Omental fat pad (tissue), 4 donors: ENCODE measurements around the gene SYT12. TPM values are rescaled to one million over a fixed set of nuclear protein-coding genes. Genes with fewer than 3 reads are reported as not detected.
A peak's percentile ranks its signal among the peaks of the same experiment; 100 is the strongest.

Experiments used
- ATAC-seq: fragments of 150-250 bp; one replicate; pipeline ENCODE4 v1.9.1; 2016; ENCODE audit warnings: mild to moderate bottlenecking, moderate library complexity; ENCODE audit not compliant: low FRiP score
- DNase-seq: peaks from one replicate; pipeline ENCODE4 v3.0.0-alpha.2; 2019; ENCODE audit warnings: low spot score
- total RNA-seq, 4 donors: library from RNA; depleted of rRNA; stranded (reverse); fragments of >200 nt; gene quantifications; one replicate each; pipeline ENCODE4 v1.1.0, GENCODE V29; 2016
- TF ChIP-seq, protein P1 (sequence below), 3 donors: fragments of 450-650 bp; IDR thresholded peaks; one replicate each; pipeline ENCODE4 v1.5.1; 2016 to 2017; ENCODE audit warnings: antibody characterized with exemption in 3 of 3, mild to moderate bottlenecking in 3 of 3, moderate library complexity in 2 of 3

Gene SYT12
- total RNA-seq, 4 donors from 2014 or later, result 0.36 to 1.8 (median 0.37) TPM; not detected in 1

DNA sequence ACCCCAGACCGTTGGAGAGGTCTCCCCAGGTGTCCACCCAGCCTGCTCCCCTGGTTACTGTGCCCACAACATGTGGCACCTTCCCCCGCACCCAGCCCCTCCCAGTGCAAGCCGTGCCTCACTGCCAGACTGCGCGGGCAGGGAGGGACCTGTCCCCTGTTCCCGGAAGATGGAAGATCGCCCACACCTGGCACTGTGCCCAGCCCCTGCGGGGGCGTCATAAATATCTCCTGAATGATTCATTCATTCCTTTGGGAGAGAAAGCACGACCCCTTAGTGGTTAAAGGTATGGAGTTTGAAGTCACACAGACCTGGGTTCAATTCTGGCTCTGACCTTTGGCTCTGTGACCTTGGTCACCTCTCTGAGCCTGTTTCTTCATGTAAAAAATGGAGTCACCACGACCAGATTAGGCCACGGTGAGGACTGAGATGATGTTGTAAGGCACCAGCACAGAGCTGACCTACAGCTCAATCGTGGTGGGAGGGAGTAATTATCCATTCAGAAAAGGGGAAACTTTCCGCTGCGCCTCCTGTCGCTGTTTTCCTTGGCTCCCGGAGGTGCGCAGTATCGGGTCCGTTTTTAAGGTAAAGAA is 497 bp upstream of the SYT12 start:
- ATAC-seq (peak; percentile 77), DNase-seq (peak; percentile 36)
- TF ChIP-seq, protein P1, sequence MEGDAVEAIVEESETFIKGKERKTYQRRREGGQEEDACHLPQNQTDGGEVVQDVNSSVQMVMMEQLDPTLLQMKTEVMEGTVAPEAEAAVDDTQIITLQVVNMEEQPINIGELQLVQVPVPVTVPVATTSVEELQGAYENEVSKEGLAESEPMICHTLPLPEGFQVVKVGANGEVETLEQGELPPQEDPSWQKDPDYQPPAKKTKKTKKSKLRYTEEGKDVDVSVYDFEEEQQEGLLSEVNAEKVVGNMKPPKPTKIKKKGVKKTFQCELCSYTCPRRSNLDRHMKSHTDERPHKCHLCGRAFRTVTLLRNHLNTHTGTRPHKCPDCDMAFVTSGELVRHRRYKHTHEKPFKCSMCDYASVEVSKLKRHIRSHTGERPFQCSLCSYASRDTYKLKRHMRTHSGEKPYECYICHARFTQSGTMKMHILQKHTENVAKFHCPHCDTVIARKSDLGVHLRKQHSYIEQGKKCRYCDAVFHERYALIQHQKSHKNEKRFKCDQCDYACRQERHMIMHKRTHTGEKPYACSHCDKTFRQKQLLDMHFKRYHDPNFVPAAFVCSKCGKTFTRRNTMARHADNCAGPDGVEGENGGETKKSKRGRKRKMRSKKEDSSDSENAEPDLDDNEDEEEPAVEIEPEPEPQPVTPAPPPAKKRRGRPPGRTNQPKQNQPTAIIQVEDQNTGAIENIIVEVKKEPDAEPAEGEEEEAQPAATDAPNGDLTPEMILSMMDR (IDR thresholded peaks at IDR 0.05), result no peak

GRCh38 chr11:67023957-67024353 is 1.0 kb downstream of the SYT12 start:
- DNase-seq (no peak), ATAC-seq (no peak)
- TF ChIP-seq, protein P1 (IDR thresholded peaks at IDR 0.05), result no peak

DNA sequence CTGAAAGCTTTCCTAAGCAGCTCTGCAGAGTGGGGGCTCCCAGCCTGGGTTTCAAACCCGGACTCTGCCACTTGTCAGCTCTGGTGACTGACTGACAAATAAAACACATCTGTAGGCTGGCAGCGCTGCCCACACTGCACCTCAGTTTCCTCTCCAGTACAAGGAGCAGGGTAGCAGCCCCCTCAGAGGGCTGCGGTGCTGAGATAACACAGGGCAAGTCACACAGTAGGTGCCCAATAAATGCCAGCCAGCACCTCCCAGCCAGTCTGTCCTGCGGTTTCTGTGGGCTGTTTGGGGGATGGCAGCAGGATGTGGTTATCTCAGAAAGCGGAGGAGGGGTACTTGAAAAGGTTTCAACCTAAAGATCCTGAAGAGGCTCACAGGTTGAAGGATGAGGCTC is 1.5 kb downstream of the SYT12 start:
- no peak for DNase-seq

GRCh38 chr11:67024966-67025365 is 2.0 kb downstream of the SYT12 start:
- DNase-seq (no peak), ATAC-seq (no peak)
- TF ChIP-seq, protein P1 (IDR thresholded peaks at IDR 0.05), result no peak

More for the DNA sequence above, 1.5 kb downstream of the SYT12 start:
- TF ChIP-seq, protein P1 (IDR thresholded peaks at IDR 0.05), result no peak
- ATAC-seq, result no peak

DNA sequence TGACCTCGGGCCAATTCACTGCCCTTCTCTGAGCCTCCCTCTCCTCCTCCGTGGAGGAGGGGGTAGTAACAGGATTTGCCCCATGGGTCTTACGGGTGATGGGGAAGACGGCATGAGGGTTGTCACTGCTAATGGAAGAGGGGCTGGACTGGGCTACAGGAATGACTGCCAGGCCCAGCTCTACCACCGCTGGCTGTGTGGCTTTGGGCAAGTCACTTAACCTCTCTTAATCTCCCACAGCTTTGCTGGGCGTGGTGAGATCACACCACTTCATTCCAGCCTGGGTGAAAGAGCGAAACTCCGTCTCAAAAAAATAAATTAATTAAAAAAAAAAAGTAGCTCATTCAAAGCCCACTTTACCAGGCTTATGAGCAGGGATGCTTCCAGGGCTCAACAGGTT is 2.8 kb downstream of the SYT12 start:
- DNase-seq (no peak), ATAC-seq (no peak)
- TF ChIP-seq, protein P1 (IDR thresholded peaks at IDR 0.05), result no peak

GRCh38 chr11:67026941-67027340 is 4.0 kb downstream of the SYT12 start:
- ATAC-seq (no peak), DNase-seq (no peak)
- TF ChIP-seq, protein P1 (IDR thresholded peaks at IDR 0.05), result no peak

DNA sequence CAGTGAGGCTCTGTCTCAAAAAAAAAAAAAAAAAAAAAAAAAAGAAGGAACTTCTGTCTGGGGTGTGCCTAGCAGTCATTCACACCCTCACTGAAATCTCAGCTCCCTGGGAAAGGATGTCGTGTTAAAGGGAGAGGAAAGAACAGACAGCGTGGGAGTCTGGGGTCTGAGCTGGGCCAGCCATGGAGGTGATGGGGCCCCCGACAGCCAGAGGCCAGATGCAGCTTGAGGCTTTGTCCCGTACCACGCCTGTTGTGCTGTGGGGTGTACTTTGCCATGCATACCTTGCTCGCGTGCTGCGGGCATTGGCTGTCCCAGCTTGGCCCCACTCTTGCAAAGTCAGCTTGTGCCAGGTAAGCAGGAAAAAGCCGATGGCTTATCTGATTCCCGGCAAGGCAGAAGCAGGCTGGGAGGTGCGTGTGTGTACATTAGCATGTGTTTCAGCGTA is 4.6 kb downstream of the SYT12 start:
- ATAC-seq (no peak), DNase-seq (no peak)
- TF ChIP-seq, protein P1 (IDR thresholded peaks at IDR 0.05), result no peak
